ENCODE measurements around the gene HRH3. TPM values are rescaled to one million over a fixed set of nuclear protein-coding genes. Genes with fewer than 3 reads are reported as not detected.

HRH3 gene
- total RNA-seq, 1 donor from 2014 or later: 0.07 TPM

- Histone ChIP-seq H3K27ac (ENCODE audit: low read depth, low read length) (peak overlapping the region; percentile 91), H3K4me2 (ENCODE audit: low read length) (peak overlapping the region; percentile 99), H3K79me2 (ENCODE audit: insufficient read depth, low read length) (peaks cover 53% of the 10 kb centered on the region), H4K20me1 (ENCODE audit: insufficient read depth, low read length) (peaks cover 16% of the 10 kb centered on the region), H2AFZ (ENCODE audit: low read depth, low read length) (peak overlapping the region; percentile 12), H3K4me1 (ENCODE audit: insufficient read depth, low read length) (peaks cover 19% of the 10 kb centered on the region), H3K27me3 (ENCODE audit: insufficient read depth, low read length) (no peaks in the 10 kb centered on the region), H3K4me3 (ENCODE audit: insufficient read depth, low read depth, low read length) (peak overlapping the region; percentile 88), H3K36me3 (ENCODE audit: insufficient read depth, low read length) (peaks cover 2% of the 10 kb centered on the region), H3K9ac (ENCODE audit: low read length) (peak overlapping the region; percentile 96), H3K9me3 (ENCODE audit: insufficient read depth, low read depth, low read length) (no peaks in the 10 kb centered on the region)
- Mint-ChIP-seq H3K9me3 (ENCODE audit: unreplicated experiment) (no peaks in the 10 kb centered on the region), H3K27me3 (ENCODE audit: low read depth, unreplicated experiment) (no peaks in the 10 kb centered on the region), H3K36me3 (ENCODE audit: low read depth, unreplicated experiment) (peaks cover 1% of the 10 kb centered on the region), H3K4me3 (ENCODE audit: unreplicated experiment) (peak overlapping the region; percentile 96), H3K27ac (ENCODE audit: unreplicated experiment) (peak overlapping the region; percentile 98), H3K4me1 (ENCODE audit: low read depth, unreplicated experiment) (peaks cover 16% of the 10 kb centered on the region)
- FAIRE-seq (no peak), DNase-seq (ENCODE audit: low read depth) (no peak)
- no peak for TF ChIP-seq CTCF (IDR thresholded peaks at IDR 0.05; ENCODE audit: insufficient read depth, low read depth, low read length)
- TF ChIP-seq EZH2 (IDR thresholded peaks at IDR 0.05; ENCODE audit: insufficient read depth, low read length): no peak
Observed at GRCh38 chr20:62183426-62184142, 36.5 kb downstream of the HRH3 start.

- peak within 1 kb of the TSS; percentile 91 for H3K27ac ChIP-seq (ENCODE audit: low read depth, low read length)
- H3K27me3 ChIP-seq (ENCODE audit: insufficient read depth, low read length): no peaks in the 10 kb centered on the region
- H3K9me3 ChIP-seq (ENCODE audit: insufficient read depth, low read depth, low read length): no peaks in the 10 kb centered on the region
- H3K9ac ChIP-seq (ENCODE audit: low read length): peak within 1 kb of the TSS; percentile 96
- Mint-ChIP-seq H3K4me3 (ENCODE audit: unreplicated experiment) (peak within 1 kb of the TSS; percentile 96), H3K27ac (ENCODE audit: unreplicated experiment) (peak within 1 kb of the TSS; percentile 98), H3K4me1 (ENCODE audit: low read depth, unreplicated experiment) (peaks cover 16% of the 10 kb centered on the region), H3K36me3 (ENCODE audit: low read depth, unreplicated experiment) (peaks cover 1% of the 10 kb centered on the region), H3K27me3 (ENCODE audit: low read depth, unreplicated experiment) (no peaks in the 10 kb centered on the region), H3K9me3 (ENCODE audit: unreplicated experiment) (no peaks in the 10 kb centered on the region)
- no peak for TF ChIP-seq CTCF (IDR thresholded peaks at IDR 0.05; ENCODE audit: insufficient read depth, low read depth, low read length)
- TF ChIP-seq EZH2 (IDR thresholded peaks at IDR 0.05; ENCODE audit: insufficient read depth, low read length): no peak
- H3K4me3 ChIP-seq (ENCODE audit: insufficient read depth, low read depth, low read length): peak within 1 kb of the TSS; percentile 88
- peaks cover 44% of the 10 kb centered on the region for H3K79me2 ChIP-seq (ENCODE audit: insufficient read depth, low read length)
- peaks cover 19% of the 10 kb centered on the region for H3K4me1 ChIP-seq (ENCODE audit: insufficient read depth, low read length)
- DNase-seq (ENCODE audit: low read depth) (peak; percentile 86), FAIRE-seq (no peak)
- H3K36me3 ChIP-seq (ENCODE audit: insufficient read depth, low read length): peaks cover 2% of the 10 kb centered on the region
- H2AFZ ChIP-seq (ENCODE audit: low read depth, low read length): peak within 1 kb of the TSS; percentile 85
- peaks cover 8% of the 10 kb centered on the region for H4K20me1 ChIP-seq (ENCODE audit: insufficient read depth, low read length)
- peak within 1 kb of the TSS; percentile 99 for H3K4me2 ChIP-seq (ENCODE audit: low read length)
Observed at GRCh38 chr20:62182469-62183425, 37.3 kb downstream of the HRH3 start, which contains the start of gene MTG2. TSS of gene MTG2 (plus strand) at chr20:62183028. CDS start at chr20:62193421, 10,393 bp downstream.

All from astrocyte (in vitro differentiated cells and primary cell).